Measurements from ENCODE around the gene ERAL1. TPM values are rescaled to one million over a fixed set of nuclear protein-coding genes. Genes with fewer than 3 reads are reported as not detected.
"Not testable (repeated sequence)": the region's sequence is repeated elsewhere in the genome, so short reads cannot be mapped to it uniquely, and the experiment has no call there.

ERAL1 gene
- total RNA-seq, 1 donor from 2014 or later, result 31.8 TPM

- Mint-ChIP-seq H3K9me3 (ENCODE audit: low read depth) (no peaks in the 10 kb centered on the region), H3K27ac (ENCODE audit: unreplicated experiment) (peak within 1 kb of the TSS; percentile 94), H3K4me3 (ENCODE audit: unreplicated experiment) (peak within 1 kb of the TSS; percentile 99), H3K4me1 (ENCODE audit: low read depth) (peaks cover 27% of the 10 kb centered on the region), H3K36me3 (ENCODE audit: low read depth) (peaks cover 2% of the 10 kb centered on the region), H3K27me3 (ENCODE audit: low read depth) (no peaks in the 10 kb centered on the region)
- DNase-seq (ENCODE audit: low spot score), result peak; percentile 94
- no peak for TF ChIP-seq CTCF (IDR thresholded peaks at IDR 0.05)
Measured at GRCh38 chr17:28842282-28843012, 12.4 kb upstream of the ERAL1 start, which contains the start of gene FAM222B. Gene FAM222B, minus strand, starts transcription at chr17:28842790. Its CDS starts 76,123 bp downstream, at chr17:28766667.

- Mint-ChIP-seq H3K27ac (ENCODE audit: unreplicated experiment) (peak overlapping the region; percentile 22), H3K9me3 (ENCODE audit: low read depth) (no peaks in the 10 kb centered on the region), H3K27me3 (ENCODE audit: low read depth) (no peaks in the 10 kb centered on the region), H3K4me3 (ENCODE audit: unreplicated experiment) (no peak overlapping the region), H3K36me3 (ENCODE audit: low read depth) (peaks cover 2% of the 10 kb centered on the region), H3K4me1 (ENCODE audit: low read depth) (peaks cover 25% of the 10 kb centered on the region)
- DNase-seq (ENCODE audit: low spot score), result no peak
- no peak for TF ChIP-seq CTCF (IDR thresholded peaks at IDR 0.05)
Measured at GRCh38 chr17:28843816-28844148, 11.0 kb upstream of the ERAL1 start.

GRCh38 chr17:28846231-28846630 is 8.6 kb upstream of the ERAL1 start:
- Mint-ChIP-seq H3K27me3 (ENCODE audit: low read depth) (no peaks in the 10 kb centered on the region), H3K4me3 (ENCODE audit: unreplicated experiment) (no peak overlapping the region), H3K36me3 (ENCODE audit: low read depth) (peaks cover 2% of the 10 kb centered on the region), H3K9me3 (ENCODE audit: low read depth) (no peaks in the 10 kb centered on the region), H3K4me1 (ENCODE audit: low read depth) (peaks cover 10% of the 10 kb centered on the region), H3K27ac (ENCODE audit: unreplicated experiment) (no peak overlapping the region)
- no peak for TF ChIP-seq CTCF (IDR thresholded peaks at IDR 0.05)
- peak; percentile 18 for DNase-seq (ENCODE audit: low spot score)

GRCh38 chr17:28846699-28847098 is 8.1 kb upstream of the ERAL1 start:
- not testable (repeated sequence) for H3K27ac Mint-ChIP-seq (ENCODE audit: unreplicated experiment); H3K36me3 Mint-ChIP-seq (ENCODE audit: low read depth); H3K4me3 Mint-ChIP-seq (ENCODE audit: unreplicated experiment); H3K27me3 Mint-ChIP-seq (ENCODE audit: low read depth); H3K4me1 Mint-ChIP-seq (ENCODE audit: low read depth); H3K9me3 Mint-ChIP-seq (ENCODE audit: low read depth)
- DNase-seq (ENCODE audit: low spot score), result peak; percentile 25

GRCh38 chr17:28848667-28849066 is 6.1 kb upstream of the ERAL1 start:
- H3K4me3 Mint-ChIP-seq (ENCODE audit: unreplicated experiment); H3K4me1 Mint-ChIP-seq (ENCODE audit: low read depth); H3K27me3 Mint-ChIP-seq (ENCODE audit: low read depth); H3K27ac Mint-ChIP-seq (ENCODE audit: unreplicated experiment); H3K9me3 Mint-ChIP-seq (ENCODE audit: low read depth); H3K36me3 Mint-ChIP-seq (ENCODE audit: low read depth): not testable (repeated sequence)
- DNase-seq (ENCODE audit: low spot score), result peak; percentile 56
- peak; percentile 60 for TF ChIP-seq CTCF (IDR thresholded peaks at IDR 0.05)

GRCh38 chr17:28849281-28849680 is 5.5 kb upstream of the ERAL1 start:
- Mint-ChIP-seq H3K27me3 (ENCODE audit: low read depth) (no peaks in the 10 kb centered on the region), H3K27ac (ENCODE audit: unreplicated experiment) (no peak overlapping the region), H3K9me3 (ENCODE audit: low read depth) (no peaks in the 10 kb centered on the region), H3K4me3 (ENCODE audit: unreplicated experiment) (no peak overlapping the region), H3K4me1 (ENCODE audit: low read depth) (peaks cover 2% of the 10 kb centered on the region), H3K36me3 (ENCODE audit: low read depth) (no peaks in the 10 kb centered on the region)
- peak; percentile 5 for DNase-seq (ENCODE audit: low spot score)
- TF ChIP-seq CTCF (IDR thresholded peaks at IDR 0.05), result no peak

All from chondrocyte (in vitro differentiated cells).